GM12864 (cell line): ENCODE measurements around the gene SREBF1.

Source experiments
- DNase-seq: peaks from one replicate; pipeline ENCODE4 v3.0.0-alpha.2; 2011; ENCODE audit warnings: low read depth
- H3K4me3 ChIP-seq: 2 replicates; pipeline ENCODE4 v1.5.1; 2011; ENCODE audit warnings: mild to moderate bottlenecking, low read depth, low read length, control low read depth
- CTCF ChIP-seq: IDR thresholded peaks from 2 replicates; pipeline ENCODE4 v1.5.1; 2011; ENCODE audit warnings: low read depth, mild to moderate bottlenecking, moderate library complexity, low read length, control low read depth, inconsistent platforms; ENCODE audit errors: missing control alignments

Gene SREBF1

GRCh38 chr17:17837380-17837821, 615 bp upstream of the SREBF1 start:
- DNase-seq, result no peak
- H3K4me3 ChIP-seq, result peak overlapping the region; percentile 90
- no peak for TF ChIP-seq CTCF

- DNase-seq, result peak; percentile 84
- no peak for TF ChIP-seq CTCF
- peak overlapping the region; percentile 90 for H3K4me3 ChIP-seq
Measured at GRCh38 chr17:17836250-17836817, 452 bp downstream of the SREBF1 start.

GRCh38 chr17:17835415-17836249, 1.2 kb downstream of the SREBF1 start:
- no peak for TF ChIP-seq CTCF

GRCh38 chr17:17834974-17835373, 1.8 kb downstream of the SREBF1 start:
- peak overlapping the region; percentile 90 for H3K4me3 ChIP-seq
- no peak for TF ChIP-seq CTCF
- no peak for DNase-seq

More at GRCh38 chr17:17835415-17836249, 1.2 kb downstream of the SREBF1 start:
- peak overlapping the region; percentile 90 for H3K4me3 ChIP-seq
- DNase-seq, result no peak

GRCh38 chr17:17833658-17834357, 3.0 kb downstream of the SREBF1 start:
- DNase-seq, result no peak
- TF ChIP-seq CTCF, result no peak
- H3K4me3 ChIP-seq, result no peak overlapping the region

- no peak for DNase-seq
- no peak overlapping the region for H3K4me3 ChIP-seq
- TF ChIP-seq CTCF, result no peak
Measured at GRCh38 chr17:17832032-17832363, 4.8 kb downstream of the SREBF1 start.
